Smooth muscle cell (in vitro differentiated cells): ENCODE measurements around the gene SYNPO2. TPM values are rescaled to one million over a fixed set of nuclear protein-coding genes. Genes with fewer than 3 reads are reported as not detected.
A peak's percentile ranks its signal among the peaks of the same experiment; 100 is the strongest.
"Not testable (repeated sequence)": the region's sequence is repeated elsewhere in the genome, so short reads cannot be mapped to it uniquely, and the experiment has no call there.

Experiments used
- DNase-seq: peaks from one replicate; lab custom pipeline; 2025; ENCODE audit not compliant: unreplicated experiment; lab: John Stamatoyannopoulos, UW
- H2AFZ ChIP-seq: fragments of 200-600 bp; sonication (generic); 2 replicates; pipeline ENCODE4 v1.6.0; 2016; ENCODE audit warnings: antibody characterized with exemption, low read depth, mild to moderate bottlenecking
- H3F3A ChIP-seq: fragments of 200-600 bp; sonication (generic); 2 replicates; pipeline ENCODE4 v1.6.0; 2017; ENCODE audit warnings: antibody characterized with exemption, low read depth
- H3K27ac ChIP-seq: fragments of 200-600 bp; sonication (generic); 2 replicates; pipeline ENCODE4 v1.5.1; 2016; ENCODE audit warnings: low read depth, mild to moderate bottlenecking
- H3K27me3 ChIP-seq: fragments of 200-600 bp; sonication (generic); 2 replicates; pipeline ENCODE4 v1.6.1; 2016; ENCODE audit warnings: low read depth, mild to moderate bottlenecking
- H3K36me3 ChIP-seq: fragments of 200-600 bp; sonication (generic); 2 replicates; pipeline ENCODE4 v1.5.1; 2016; ENCODE audit warnings: low read depth
- H3K4me1 ChIP-seq: fragments of 200-600 bp; sonication (generic); 2 replicates; pipeline ENCODE4 v1.5.1; 2016; ENCODE audit warnings: low read depth
- H3K4me2 ChIP-seq: fragments of 200-600 bp; sonication (generic); 2 replicates; pipeline ENCODE4 v1.6.0; 2016; ENCODE audit warnings: mild to moderate bottlenecking
- H3K4me3 ChIP-seq: fragments of 200-600 bp; sonication (generic); 2 replicates; pipeline ENCODE4 v1.5.1; 2016; ENCODE audit warnings: mild to moderate bottlenecking
- H3K79me2 ChIP-seq: fragments of 200-600 bp; sonication (generic); 2 replicates; pipeline ENCODE4 v1.6.0; 2016; ENCODE audit warnings: low read depth, mild to moderate bottlenecking
- H3K9ac ChIP-seq: fragments of 200-600 bp; sonication (generic); 2 replicates; pipeline ENCODE4 v1.6.0; 2016; ENCODE audit warnings: low read depth
- H3K9me3 ChIP-seq: fragments of 200-600 bp; sonication (generic); replicated peaks from 2 replicates; pipeline ENCODE4 v1.5.1; 2016; ENCODE audit warnings: low read depth
- H4K20me1 ChIP-seq: fragments of 200-600 bp; sonication (generic); 2 replicates; pipeline ENCODE4 v1.6.0; 2016; ENCODE audit warnings: low read depth
- WGBS: methylation state at CpG from one replicate; pipeline ENCODE4 v1.1.7; 2016; ENCODE audit warnings: low lambda C conversion rate; 5-methylcytosine and 5-hydroxymethylcytosine counted together
- polyA plus RNA-seq: library from polyadenylated mRNA; unstranded; fragments of >200 nt; fragmentation: Nextera tagmentation; extraction: Ambion mirVana; gene quantifications from 2 replicates; pipeline ENCODE4 v1.2.1, GENCODE V29; 2016
- total RNA-seq: library from RNA; depleted of rRNA; stranded (reverse); fragments of >200 nt; gene quantifications from 2 replicates; pipeline ENCODE4 v1.2.3, GENCODE V29; 2014
- TF ChIP-seq, protein P1 (sequence below): fragments of 200-600 bp; sonication (generic); IDR thresholded peaks from 2 replicates; pipeline ENCODE4 v1.5.1; 2017; ENCODE audit warnings: borderline replicate concordance, mild to moderate bottlenecking, antibody characterized with exemption; ENCODE audit not compliant: insufficient read depth, poor library complexity, severe bottlenecking

SYNPO2 gene
- total and polyA plus RNA-seq, 2 experiments from 2014 or later = 0.08 to 4.5 TPM

DNA sequence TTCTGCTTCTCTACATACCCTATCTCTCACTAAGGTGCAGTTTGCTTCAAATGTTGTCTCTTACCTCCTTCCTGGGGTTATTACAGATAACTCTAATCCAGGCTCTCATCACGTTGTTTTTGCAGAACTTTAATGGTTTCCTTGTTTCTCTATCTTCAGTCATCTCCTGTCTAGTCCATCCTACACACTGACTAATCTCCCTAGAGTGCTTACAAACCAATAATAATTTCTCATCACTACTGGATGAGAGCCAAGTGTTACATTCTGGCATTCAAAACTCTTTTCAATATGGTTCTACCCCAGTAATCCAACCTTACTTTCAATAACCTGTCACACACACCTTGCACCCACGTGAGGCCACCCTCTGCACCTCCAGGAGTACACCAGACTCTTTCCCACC lies 86.1 kb downstream of the SYNPO2 start:
- Histone ChIP-seq H3K27ac (no peak overlapping the region), H2AFZ (no peak overlapping the region), H3K36me3 (no peaks in the 10 kb centered on the region), H3K4me2 (no peak overlapping the region), H3F3A (no peaks in the 10 kb centered on the region), H3K27me3 (no peaks in the 10 kb centered on the region), H3K79me2 (no peaks in the 10 kb centered on the region), H3K4me1 (no peaks in the 10 kb centered on the region), H3K9me3 (no peaks in the 10 kb centered on the region), H3K4me3 (no peak overlapping the region), H4K20me1 (no peaks in the 10 kb centered on the region), H3K9ac (no peak overlapping the region)
- WGBS = 58% methylated on average over 2 of the region's 2 CpGs
- no peak for DNase-seq
- TF ChIP-seq, protein P1, sequence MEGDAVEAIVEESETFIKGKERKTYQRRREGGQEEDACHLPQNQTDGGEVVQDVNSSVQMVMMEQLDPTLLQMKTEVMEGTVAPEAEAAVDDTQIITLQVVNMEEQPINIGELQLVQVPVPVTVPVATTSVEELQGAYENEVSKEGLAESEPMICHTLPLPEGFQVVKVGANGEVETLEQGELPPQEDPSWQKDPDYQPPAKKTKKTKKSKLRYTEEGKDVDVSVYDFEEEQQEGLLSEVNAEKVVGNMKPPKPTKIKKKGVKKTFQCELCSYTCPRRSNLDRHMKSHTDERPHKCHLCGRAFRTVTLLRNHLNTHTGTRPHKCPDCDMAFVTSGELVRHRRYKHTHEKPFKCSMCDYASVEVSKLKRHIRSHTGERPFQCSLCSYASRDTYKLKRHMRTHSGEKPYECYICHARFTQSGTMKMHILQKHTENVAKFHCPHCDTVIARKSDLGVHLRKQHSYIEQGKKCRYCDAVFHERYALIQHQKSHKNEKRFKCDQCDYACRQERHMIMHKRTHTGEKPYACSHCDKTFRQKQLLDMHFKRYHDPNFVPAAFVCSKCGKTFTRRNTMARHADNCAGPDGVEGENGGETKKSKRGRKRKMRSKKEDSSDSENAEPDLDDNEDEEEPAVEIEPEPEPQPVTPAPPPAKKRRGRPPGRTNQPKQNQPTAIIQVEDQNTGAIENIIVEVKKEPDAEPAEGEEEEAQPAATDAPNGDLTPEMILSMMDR = no peak

- TF ChIP-seq, protein P1 = no peak
- Histone ChIP-seq H3K27me3 (no peaks in the 10 kb centered on the region), H2AFZ (peak overlapping the region; percentile 43), H3K36me3 (no peaks in the 10 kb centered on the region), H3K4me2 (no peak overlapping the region), H3K9ac (no peak overlapping the region), H4K20me1 (no peaks in the 10 kb centered on the region), H3K4me1 (no peaks in the 10 kb centered on the region), H3K4me3 (no peak overlapping the region), H3F3A (no peaks in the 10 kb centered on the region), H3K27ac (no peak overlapping the region), H3K79me2 (no peaks in the 10 kb centered on the region), H3K9me3 (no peaks in the 10 kb centered on the region)
- WGBS = 81% methylated on average over 7 of the region's 7 CpGs
- no peak for DNase-seq
Observed at GRCh38 chr4:118975449-118976192, 87.0 kb downstream of the SYNPO2 start.

- not testable (repeated sequence) for DNase-seq, H3K27me3 ChIP-seq, H4K20me1 ChIP-seq, H3K4me2 ChIP-seq, H3K79me2 ChIP-seq, H3F3A ChIP-seq, H3K4me3 ChIP-seq, H3K4me1 ChIP-seq, H3K36me3 ChIP-seq, H3K9ac ChIP-seq, H3K27ac ChIP-seq, H3K9me3 ChIP-seq
- H2AFZ ChIP-seq = peak overlapping the region; percentile 43
- 64% methylated on average over 12 of the region's 12 CpGs for WGBS
Observed at GRCh38 chr4:118976193-118976560, 87.5 kb downstream of the SYNPO2 start.

- H3K4me3 ChIP-seq, H3K4me2 ChIP-seq, H3F3A ChIP-seq, H3K79me2 ChIP-seq, H3K9ac ChIP-seq, DNase-seq, H2AFZ ChIP-seq, H3K4me1 ChIP-seq, H3K36me3 ChIP-seq, H3K27me3 ChIP-seq, H4K20me1 ChIP-seq, H3K27ac ChIP-seq, H3K9me3 ChIP-seq: not testable (repeated sequence)
- 95% methylated on average over 11 of the region's 24 CpGs for WGBS
Observed at GRCh38 chr4:118977100-118977499, 88.4 kb downstream of the SYNPO2 start.
